GM15510 (cell line): ENCODE measurements around the gene LDLRAD4.

Experiments used
- POLR2A ChIP-seq: IDR thresholded peaks from 3 replicates; pipeline ENCODE4 v1.6.1; 2011; ENCODE audit warnings: borderline replicate concordance; ENCODE audit not compliant: insufficient read length; ENCODE audit errors: extremely low read depth

LDLRAD4 gene

GRCh38 chr18:13285874-13286273, 67.3 kb downstream of the LDLRAD4 start:
- TF ChIP-seq POLR2A: no peak

GRCh38 chr18:13286456-13287125, 68.0 kb downstream of the LDLRAD4 start:
- no peak for TF ChIP-seq POLR2A

DNA sequence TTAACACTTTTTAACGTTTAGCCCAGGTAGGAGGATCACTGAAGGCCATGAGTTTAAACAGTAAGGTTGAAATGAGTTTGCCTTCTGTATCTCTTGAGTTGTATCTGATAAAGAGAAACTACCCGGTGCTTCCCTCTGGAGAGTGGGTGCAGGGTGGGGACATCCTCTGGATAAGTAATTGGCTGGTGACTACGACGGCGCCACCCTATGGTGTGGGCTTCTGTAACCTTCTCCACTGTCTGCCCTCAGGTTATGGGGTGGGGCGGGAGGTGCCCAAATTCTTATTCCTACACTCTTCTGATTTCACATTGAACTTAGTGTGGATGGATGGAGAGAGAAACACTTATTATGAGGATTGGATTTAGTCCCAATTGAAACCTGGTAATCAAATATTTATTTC, 68.8 kb downstream of the LDLRAD4 start:
- TF ChIP-seq POLR2A: no peak

DNA sequence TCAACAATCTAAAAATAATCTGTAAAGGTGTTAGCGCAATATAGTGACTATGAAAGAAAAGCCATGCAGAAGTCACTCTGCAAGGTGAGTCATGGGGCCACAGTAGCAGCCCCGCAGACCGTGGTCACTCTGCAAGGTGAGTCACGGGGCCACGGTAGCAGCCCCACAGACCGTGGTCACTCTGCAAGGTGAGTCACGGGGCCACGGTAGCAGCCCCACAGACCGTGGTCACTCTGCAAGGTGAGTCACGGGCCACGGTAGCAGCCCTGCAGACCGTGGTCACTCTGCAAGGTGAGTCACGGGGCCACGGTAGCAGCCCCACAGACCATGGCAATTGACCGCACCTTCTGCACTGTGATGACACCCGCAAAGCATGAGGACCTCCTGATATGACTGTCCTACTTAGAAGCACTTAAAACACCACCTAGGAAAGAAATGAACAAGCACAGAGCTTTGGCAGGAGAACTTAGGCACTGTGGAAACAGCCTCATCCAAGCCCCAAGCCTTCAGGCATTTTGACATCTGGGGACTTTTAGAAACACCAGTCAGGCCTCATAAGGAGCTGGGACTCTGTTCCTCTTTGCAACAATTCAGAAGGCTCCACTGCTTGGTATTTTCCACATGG, 70.1 kb downstream of the LDLRAD4 start:
- TF ChIP-seq POLR2A: no peak

GRCh38 chr18:13289481-13290205, 71.1 kb downstream of the LDLRAD4 start:
- no peak for TF ChIP-seq POLR2A

DNA sequence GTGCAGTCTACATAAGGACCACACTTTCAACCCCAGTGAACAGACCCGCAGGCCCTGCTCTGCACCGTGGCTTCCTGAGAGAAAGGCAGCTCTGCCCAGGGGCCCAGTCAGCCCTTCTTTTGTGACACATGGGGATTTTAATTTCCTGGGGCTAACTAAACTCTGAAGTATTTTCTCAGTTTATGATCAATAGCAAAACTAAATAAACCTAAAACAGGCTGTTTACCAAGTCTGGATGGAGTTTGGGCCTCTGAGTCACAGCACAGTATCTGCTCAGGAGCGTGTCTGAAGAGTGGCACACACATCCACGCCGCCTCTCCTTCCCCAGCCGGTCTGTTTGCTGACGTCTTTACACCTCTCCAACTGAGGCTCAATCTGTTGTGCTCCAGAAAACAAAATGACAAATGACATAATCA, 72.3 kb downstream of the LDLRAD4 start:
- TF ChIP-seq POLR2A: no peak

DNA sequence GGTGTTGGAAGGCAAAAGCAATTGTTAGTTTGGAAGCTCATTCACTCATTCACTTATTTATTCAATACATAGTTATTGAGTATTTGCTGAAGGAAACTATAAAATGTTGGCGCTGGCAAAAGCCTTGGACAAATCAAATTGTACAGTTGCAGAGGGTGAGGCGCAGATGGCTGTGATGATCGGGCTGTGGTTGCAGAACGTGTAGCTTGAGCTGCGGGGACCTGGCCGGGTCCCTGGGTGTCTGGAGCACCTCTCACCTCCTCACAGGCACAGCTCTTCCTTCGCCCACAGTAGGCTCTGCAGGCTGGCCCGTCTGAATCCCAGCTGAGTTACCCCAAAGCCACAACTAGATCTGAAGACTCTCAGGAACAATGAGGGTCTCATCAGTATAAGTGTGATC, 72.7 kb downstream of the LDLRAD4 start:
- TF ChIP-seq POLR2A: no peak

DNA sequence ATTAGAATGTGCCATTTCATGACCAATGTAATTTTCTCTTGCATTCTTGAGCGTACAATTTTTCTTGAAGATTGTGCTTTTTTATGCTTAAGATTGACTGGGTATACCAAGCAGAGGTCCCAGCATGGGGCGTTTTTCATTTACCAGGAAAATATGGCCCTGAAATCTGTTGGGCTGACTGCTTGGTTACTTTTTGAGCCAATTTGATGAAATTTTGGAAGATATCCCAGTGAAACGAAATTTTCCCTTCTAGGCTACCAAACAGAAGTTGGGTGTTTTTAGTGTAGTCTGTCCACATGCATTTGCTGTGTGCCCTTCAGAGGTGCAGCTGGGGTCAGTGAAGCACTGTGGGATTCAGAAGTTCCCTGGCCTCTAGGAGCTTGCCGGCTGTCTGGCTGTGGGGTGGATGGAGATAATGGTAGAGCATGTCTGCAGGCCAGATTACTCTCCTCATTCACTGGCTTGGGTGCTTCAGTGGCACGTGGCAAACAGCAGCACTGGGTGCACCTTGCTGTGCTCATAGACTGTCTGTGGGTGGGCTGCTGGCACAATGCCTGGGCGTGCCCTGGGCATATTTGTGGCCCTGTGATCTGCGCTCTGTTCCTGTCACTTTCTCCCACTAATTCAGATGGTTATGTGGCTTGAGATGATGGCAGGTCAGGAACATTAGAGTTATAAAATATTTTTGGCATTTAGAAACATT, 73.3 kb downstream of the LDLRAD4 start:
- TF ChIP-seq POLR2A: no peak

- no peak for TF ChIP-seq POLR2A
Measured at GRCh38 chr18:13292736-13293135, 74.2 kb downstream of the LDLRAD4 start.

- no peak for TF ChIP-seq POLR2A
Measured at GRCh38 chr18:13294309-13294708, 75.7 kb downstream of the LDLRAD4 start.

GRCh38 chr18:13295894-13296293, 77.3 kb downstream of the LDLRAD4 start:
- TF ChIP-seq POLR2A: no peak

DNA sequence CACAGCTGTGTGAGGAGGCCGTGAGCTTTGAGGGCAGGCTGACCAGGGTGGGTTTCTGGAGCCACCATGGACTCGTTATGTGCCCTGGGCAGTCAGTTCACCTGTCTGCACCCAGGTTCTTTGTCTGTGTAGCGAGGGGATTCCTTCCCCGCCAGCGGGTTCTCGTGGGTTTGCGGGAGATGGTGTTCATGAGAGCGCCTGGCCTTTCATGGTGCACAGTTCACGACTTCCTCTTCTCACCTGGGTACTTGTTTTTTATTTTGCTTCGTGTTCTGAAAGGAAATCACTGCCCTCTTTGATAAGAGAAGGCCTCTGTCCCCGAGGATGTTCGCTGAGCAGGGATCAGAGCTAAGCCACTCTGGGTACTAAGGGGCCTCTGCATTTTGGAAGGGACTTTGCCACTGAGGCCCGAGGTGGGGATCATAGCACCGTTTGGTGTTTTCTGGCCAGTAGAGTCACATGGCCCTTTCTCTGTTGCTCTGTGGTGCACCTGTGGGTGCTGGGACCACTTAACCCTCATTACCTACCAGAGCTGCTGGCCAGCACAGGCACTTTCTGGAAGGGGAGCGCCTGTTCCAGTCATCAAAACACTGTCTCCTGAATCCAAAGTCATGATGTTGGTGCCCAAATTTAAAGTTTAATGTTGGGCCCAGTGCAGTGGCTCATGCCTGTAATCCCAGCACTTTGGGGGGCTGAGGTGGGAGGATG, 78.5 kb downstream of the LDLRAD4 start:
- TF ChIP-seq POLR2A: no peak

GRCh38 chr18:13298262-13298661, 79.7 kb downstream of the LDLRAD4 start:
- no peak for TF ChIP-seq POLR2A

- TF ChIP-seq POLR2A: no peak
Measured at GRCh38 chr18:13300029-13300428, 81.5 kb downstream of the LDLRAD4 start.
